HG02571 (cell line): ENCODE data around the gene PDIA4.

Source experiments
- ATAC-seq: cut with Tn5 transposase; IDR thresholded peaks from one replicate; pipeline ENCODE4 v1.9.1; 2021; ENCODE audit warnings: mild to moderate bottlenecking, moderate library complexity; ENCODE audit not compliant: unreplicated experiment

PDIA4 gene

GRCh38 chr7:148975896-148976295, 52.4 kb downstream of the PDIA4 start:
- ATAC-seq = no peak

- no peak for ATAC-seq
These were observed 55.0 kb downstream of the PDIA4 start for GRCh38 chr7:148973256-148973655.

- no peak for ATAC-seq
These were observed 55.9 kb downstream of the PDIA4 start for GRCh38 chr7:148972375-148972774.

- no peak for ATAC-seq
These were observed 60.7 kb downstream of the PDIA4 start for GRCh38 chr7:148967602-148968001.

- ATAC-seq = no peak
These were observed 61.3 kb downstream of the PDIA4 start for GRCh38 chr7:148967032-148967372.

GRCh38 chr7:148964483-148965267, 63.6 kb downstream of the PDIA4 start:
- ATAC-seq = no peak

GRCh38 chr7:148963583-148964482, 64.5 kb downstream of the PDIA4 start:
- ATAC-seq = no peak

- peak; percentile 55 for ATAC-seq
These were observed 65.3 kb downstream of the PDIA4 start for GRCh38 chr7:148962823-148963582.

GRCh38 chr7:148962440-148962822, 65.9 kb downstream of the PDIA4 start:
- no peak for ATAC-seq

- ATAC-seq = no peak
These were observed 68.6 kb downstream of the PDIA4 start for GRCh38 chr7:148959726-148960125.

GRCh38 chr7:148958061-148958460, 70.2 kb downstream of the PDIA4 start:
- no peak for ATAC-seq

- no peak for ATAC-seq
These were observed 73.5 kb downstream of the PDIA4 start for GRCh38 chr7:148954766-148955165.

- ATAC-seq = no peak
These were observed 74.6 kb downstream of the PDIA4 start for GRCh38 chr7:148953676-148954075.
